HL-60/S4 treated with phorbol 12-myristate 13-acetate at 8.2 ng/mL for 4 days and 3 days (cell line): Measurements from ENCODE around the gene TUBB6.

Experiments
- in situ Hi-C: fragments of 300-500 bp; cut with MboI; formaldehyde crosslinking; loops from 2 replicates; pipeline ENCODE4 v1.15.0; 2022; ENCODE audit warnings: low sequenced_read_pairs

The TUBB6 gene

GRCh38 chr18:12313530-12314245 lies 5.6 kb downstream of the TUBB6 start:
- in situ Hi-C loops: no loop called here

GRCh38 chr18:12314591-12315305 lies 6.7 kb downstream of the TUBB6 start:
- in situ Hi-C loops: no loop called here

GRCh38 chr18:12315490-12315889 lies 7.4 kb downstream of the TUBB6 start:
- in situ Hi-C loops: no loop called here

GRCh38 chr18:12315911-12316310 lies 7.9 kb downstream of the TUBB6 start:
- in situ Hi-C loops: no loop called here

- in situ Hi-C loops: no loop called here
Measured at GRCh38 chr18:12317664-12318333, 9.8 kb downstream of the TUBB6 start.

GRCh38 chr18:12318334-12318697 lies 10.3 kb downstream of the TUBB6 start:
- in situ Hi-C loops: no loop called here

- in situ Hi-C loops: no loop called here
Measured at GRCh38 chr18:12318857-12319256, 10.8 kb downstream of the TUBB6 start.

- in situ Hi-C loops: no loop called here
Measured at GRCh38 chr18:12321333-12321732, 13.3 kb downstream of the TUBB6 start.

- in situ Hi-C loops: no loop called here
Measured at GRCh38 chr18:12324991-12325725, 17.1 kb downstream of the TUBB6 start.

GRCh38 chr18:12325726-12326245 lies 17.7 kb downstream of the TUBB6 start:
- in situ Hi-C loops: no loop called here

- in situ Hi-C loops: no loop called here
Measured at GRCh38 chr18:12326711-12327460, 18.8 kb downstream of the TUBB6 start.

- in situ Hi-C loops: no loop called here
Measured at GRCh38 chr18:12327510-12328178, 19.6 kb downstream of the TUBB6 start.

- in situ Hi-C loops: no loop called here
Measured at GRCh38 chr18:12328179-12328823, 20.3 kb downstream of the TUBB6 start.

GRCh38 chr18:12329125-12329698 lies 21.2 kb downstream of the TUBB6 start:
- in situ Hi-C loops: no loop called here

GRCh38 chr18:12330766-12331165 lies 22.7 kb downstream of the TUBB6 start:
- in situ Hi-C loops: no loop called here

GRCh38 chr18:12333506-12334290 lies 25.7 kb downstream of the TUBB6 start:
- in situ Hi-C loops: no loop called here

- in situ Hi-C loops: no loop called here
Measured at GRCh38 chr18:12334366-12334808, 26.3 kb downstream of the TUBB6 start.

- in situ Hi-C loops: no loop called here
Measured at GRCh38 chr18:12334863-12335262, 26.8 kb downstream of the TUBB6 start.
